GM12891 (cell line): ENCODE results near the gene PKP1.

Source experiments
- PAX5 ChIP-seq: IDR thresholded peaks from 2 replicates; pipeline ENCODE4 v1.6.1; 2011; ENCODE audit warnings: low read length, moderate library complexity, mild to moderate bottlenecking; ENCODE audit not compliant: insufficient read depth, severe bottlenecking
- POLR2A ChIP-seq: IDR thresholded peaks from 2 replicates; pipeline ENCODE4 v1.6.1; 2011; ENCODE audit warnings: low read depth, low read length, control low read depth
- POLR2AphosphoS5 ChIP-seq: IDR thresholded peaks from 2 replicates; pipeline ENCODE4 v1.6.1; 2011; ENCODE audit warnings: low read depth, low read length, control low read depth
- POU2F2 ChIP-seq: IDR thresholded peaks from 2 replicates; pipeline ENCODE4 v1.6.1; 2011; ENCODE audit warnings: low read depth, mild to moderate bottlenecking, control low read depth, low read length, moderate library complexity
- SPI1 ChIP-seq: IDR thresholded peaks from 2 replicates; pipeline ENCODE4 v1.6.1; 2011; ENCODE audit warnings: low read depth, low read length, control low read depth
- TAF1 ChIP-seq: IDR thresholded peaks from 2 replicates; pipeline ENCODE4 v1.6.1; 2011; ENCODE audit warnings: low read depth, low read length, control low read depth

DNA sequence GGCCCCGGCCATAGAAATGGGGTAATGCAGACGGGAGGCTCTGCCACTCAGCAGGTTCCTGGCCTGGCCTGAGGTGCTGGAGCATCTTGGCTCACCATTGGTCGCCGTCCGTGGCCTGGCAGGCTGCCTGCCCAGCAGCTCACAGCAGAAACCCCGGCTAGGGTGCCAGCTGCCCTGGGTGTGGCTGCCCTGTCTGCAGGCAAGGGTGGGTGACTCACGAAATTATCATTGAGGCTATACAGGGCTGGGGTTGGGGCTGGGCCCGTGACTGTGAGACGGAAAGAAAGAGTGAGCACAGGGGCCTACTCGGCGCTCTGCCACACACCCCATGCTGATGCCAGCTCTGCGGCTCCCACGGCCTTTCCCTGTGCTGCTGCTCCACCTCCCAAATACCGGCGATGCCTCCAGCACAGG lies 8.0 kb upstream of the PKP1 start:
- TF ChIP-seq POLR2A: no peak
- no peak for TF ChIP-seq POLR2AphosphoS5
- no peak for TF ChIP-seq TAF1
- no peak for TF ChIP-seq PAX5
- TF ChIP-seq SPI1: no peak
- TF ChIP-seq POU2F2: no peak
